ENCODE results near the gene KCNMB4. TPM values are rescaled to one million over a fixed set of nuclear protein-coding genes. Genes with fewer than 3 reads are reported as not detected.

The KCNMB4 gene
- total RNA-seq, 1 experiment from 2014 or later, result 8.4 TPM

GRCh38 chr12:70467476-70467875, 101.4 kb downstream of the KCNMB4 start:
- Mint-ChIP-seq H3K4me1 (ENCODE audit: low read depth, unreplicated experiment) (no peaks in the 10 kb centered on the region), H3K4me3 (ENCODE audit: low read depth, unreplicated experiment) (no peak overlapping the region), H3K36me3 (ENCODE audit: insufficient read depth, unreplicated experiment) (no peaks in the 10 kb centered on the region), H3K9me3 (ENCODE audit: low read depth, unreplicated experiment) (peaks cover 11% of the 10 kb centered on the region), H3K27me3 (ENCODE audit: unreplicated experiment) (no peaks in the 10 kb centered on the region), H3K27ac (ENCODE audit: unreplicated experiment) (no peak overlapping the region)
- CTCF ChIA-PET, result no interaction called here
- no peak for DNase-seq
- BruUV-seq (replicated peaks), result no TSS peak
- intact Hi-C loops (cut with micrococcal nuclease; ENCODE audit: unreplicated experiment), result no loop called here
- TF ChIP-seq CTCF (IDR thresholded peaks at IDR 0.05; ENCODE audit: unreplicated experiment), result no peak

- Mint-ChIP-seq H3K27me3 (ENCODE audit: unreplicated experiment) (no peaks in the 10 kb centered on the region), H3K9me3 (ENCODE audit: low read depth, unreplicated experiment) (peaks cover 11% of the 10 kb centered on the region), H3K4me3 (ENCODE audit: low read depth, unreplicated experiment) (no peak overlapping the region), H3K27ac (ENCODE audit: unreplicated experiment) (no peak overlapping the region), H3K4me1 (ENCODE audit: low read depth, unreplicated experiment) (no peaks in the 10 kb centered on the region), H3K36me3 (ENCODE audit: insufficient read depth, unreplicated experiment) (no peaks in the 10 kb centered on the region)
- no peak for DNase-seq
- CTCF ChIA-PET, result no interaction called here
- TF ChIP-seq CTCF (IDR thresholded peaks at IDR 0.05; ENCODE audit: unreplicated experiment), result no peak
- no TSS peak for BruUV-seq (replicated peaks)
- intact Hi-C loops (cut with micrococcal nuclease; ENCODE audit: unreplicated experiment), result no loop called here
These were observed 102.0 kb downstream of the KCNMB4 start for GRCh38 chr12:70467918-70468733.

- no peak overlapping the region for H3K27ac Mint-ChIP-seq (ENCODE audit: unreplicated experiment)
- DNase-seq, result no peak
- no peak overlapping the region for H3K4me3 Mint-ChIP-seq (ENCODE audit: low read depth, unreplicated experiment)
- BruUV-seq (replicated peaks), result no TSS peak
- no peak for TF ChIP-seq CTCF (IDR thresholded peaks at IDR 0.05; ENCODE audit: unreplicated experiment)
- H3K9me3 Mint-ChIP-seq (ENCODE audit: low read depth, unreplicated experiment), result peaks cover 11% of the 10 kb centered on the region
- H3K36me3 Mint-ChIP-seq (ENCODE audit: insufficient read depth, unreplicated experiment), result no peaks in the 10 kb centered on the region
- H3K4me1 Mint-ChIP-seq (ENCODE audit: low read depth, unreplicated experiment), result no peaks in the 10 kb centered on the region
- CTCF ChIA-PET, result no interaction called here
- intact Hi-C loops (cut with micrococcal nuclease; ENCODE audit: unreplicated experiment), result no loop called here
- H3K27me3 Mint-ChIP-seq (ENCODE audit: unreplicated experiment), result no peaks in the 10 kb centered on the region
These were observed 102.7 kb downstream of the KCNMB4 start for GRCh38 chr12:70468741-70469140.

- Mint-ChIP-seq H3K9me3 (ENCODE audit: low read depth, unreplicated experiment) (peaks cover 11% of the 10 kb centered on the region), H3K36me3 (ENCODE audit: insufficient read depth, unreplicated experiment) (no peaks in the 10 kb centered on the region), H3K4me1 (ENCODE audit: low read depth, unreplicated experiment) (no peaks in the 10 kb centered on the region), H3K27me3 (ENCODE audit: unreplicated experiment) (no peaks in the 10 kb centered on the region), H3K4me3 (ENCODE audit: low read depth, unreplicated experiment) (no peak overlapping the region), H3K27ac (ENCODE audit: unreplicated experiment) (no peak overlapping the region)
- intact Hi-C loops (cut with micrococcal nuclease; ENCODE audit: unreplicated experiment), result no loop called here
- TF ChIP-seq CTCF (IDR thresholded peaks at IDR 0.05; ENCODE audit: unreplicated experiment), result no peak
- CTCF ChIA-PET, result no interaction called here
- no TSS peak for BruUV-seq (replicated peaks)
- no peak for DNase-seq
These were observed 103.2 kb downstream of the KCNMB4 start for GRCh38 chr12:70469221-70469820.
